ENCODE measurements around the gene AOPEP.

- TF ChIP-seq, protein P1, sequence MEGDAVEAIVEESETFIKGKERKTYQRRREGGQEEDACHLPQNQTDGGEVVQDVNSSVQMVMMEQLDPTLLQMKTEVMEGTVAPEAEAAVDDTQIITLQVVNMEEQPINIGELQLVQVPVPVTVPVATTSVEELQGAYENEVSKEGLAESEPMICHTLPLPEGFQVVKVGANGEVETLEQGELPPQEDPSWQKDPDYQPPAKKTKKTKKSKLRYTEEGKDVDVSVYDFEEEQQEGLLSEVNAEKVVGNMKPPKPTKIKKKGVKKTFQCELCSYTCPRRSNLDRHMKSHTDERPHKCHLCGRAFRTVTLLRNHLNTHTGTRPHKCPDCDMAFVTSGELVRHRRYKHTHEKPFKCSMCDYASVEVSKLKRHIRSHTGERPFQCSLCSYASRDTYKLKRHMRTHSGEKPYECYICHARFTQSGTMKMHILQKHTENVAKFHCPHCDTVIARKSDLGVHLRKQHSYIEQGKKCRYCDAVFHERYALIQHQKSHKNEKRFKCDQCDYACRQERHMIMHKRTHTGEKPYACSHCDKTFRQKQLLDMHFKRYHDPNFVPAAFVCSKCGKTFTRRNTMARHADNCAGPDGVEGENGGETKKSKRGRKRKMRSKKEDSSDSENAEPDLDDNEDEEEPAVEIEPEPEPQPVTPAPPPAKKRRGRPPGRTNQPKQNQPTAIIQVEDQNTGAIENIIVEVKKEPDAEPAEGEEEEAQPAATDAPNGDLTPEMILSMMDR (IDR thresholded peaks at IDR 0.05; ENCODE audit: extremely low read depth in 1 of 2, insufficient read depth in 1 of 2, low read depth in 1 of 2, low read length in 2 of 2) = no peak
- TF ChIP-seq POLR2AphosphoS5 (IDR thresholded peaks at IDR 0.05; ENCODE audit: insufficient read depth, low read depth, low read length) = no peak
- no peak for TF ChIP-seq EZH2 (IDR thresholded peaks at IDR 0.05; ENCODE audit: borderline replicate concordance, low read depth, low read length, severe bottlenecking)
- TF ChIP-seq POLR2A (IDR thresholded peaks at IDR 0.05; ENCODE audit: low read depth, low read length) = no peak
- no peak for TF ChIP-seq MYC (IDR thresholded peaks at IDR 0.05; ENCODE audit: low read depth, low read length)
- TF ChIP-seq FOS (IDR thresholded peaks at IDR 0.05; ENCODE audit: borderline replicate concordance, insufficient read depth, low read length) = no peak
- TF ChIP-seq MAX (IDR thresholded peaks at IDR 0.05; ENCODE audit: insufficient read depth, insufficient read length) = no peak
- TF ChIP-seq JUN (IDR thresholded peaks at IDR 0.05; ENCODE audit: borderline replicate concordance, insufficient read depth, insufficient read length, low read depth) = no peak
- no peak for TF ChIP-seq GATA2 (IDR thresholded peaks at IDR 0.05; ENCODE audit: insufficient read depth, insufficient read length, low read depth, low read length)
Observed at GRCh38 chr9:94804316-94804715, 77.8 kb downstream of the AOPEP start.

All from endothelial cell of umbilical vein (primary cell).